Effector memory CD4-positive, alpha-beta T cell (primary cell): ENCODE measurements around the gene CTNNA2.

Source experiments
- DNase-seq, 3 donors: peaks; one replicate each; pipeline ENCODE4 v3.0.0-alpha.2; 2020
- H3K27ac ChIP-seq: 2 replicates; pipeline ENCODE4 v1.7.0; 2013; ENCODE audit warnings: mild to moderate bottlenecking, low read length, moderate library complexity; ENCODE audit not compliant: insufficient read depth, poor library complexity, severe bottlenecking
- H3K27me3 ChIP-seq: replicated peaks from 2 replicates; pipeline ENCODE4 v1.7.0; 2013; ENCODE audit warnings: mild to moderate bottlenecking, low read length; ENCODE audit not compliant: insufficient read depth, control insufficient read depth, poor library complexity, severe bottlenecking
- H3K36me3 ChIP-seq: 2 replicates; pipeline ENCODE4 v1.7.0; 2013; ENCODE audit warnings: mild to moderate bottlenecking, low read length, moderate library complexity; ENCODE audit not compliant: control insufficient read depth, insufficient read depth
- H3K4me1 ChIP-seq: 2 replicates; pipeline ENCODE4 v1.7.0; 2013; ENCODE audit warnings: low read length, mild to moderate bottlenecking; ENCODE audit not compliant: control insufficient read depth, insufficient read depth, poor library complexity, severe bottlenecking
- H3K4me3 ChIP-seq: 2 replicates; pipeline ENCODE4 v1.7.0; 2013; ENCODE audit warnings: low read length, low read depth, mild to moderate bottlenecking; ENCODE audit not compliant: insufficient read depth, poor library complexity, severe bottlenecking
- H3K9me3 ChIP-seq: 2 replicates; pipeline ENCODE4 v1.7.0; 2013; ENCODE audit warnings: mild to moderate bottlenecking, low read length, moderate library complexity; ENCODE audit not compliant: control insufficient read depth

Gene CTNNA2

GRCh38 chr2:79630972-79631557 lies 118.2 kb downstream of the CTNNA2 start:
- H3K27ac ChIP-seq: no peak overlapping the region
- H3K27me3 ChIP-seq: no peaks in the 10 kb centered on the region
- H3K4me3 ChIP-seq: no peak overlapping the region
- H3K36me3 ChIP-seq: no peaks in the 10 kb centered on the region
- H3K9me3 ChIP-seq: no peaks in the 10 kb centered on the region
- DNase-seq: no peak
- H3K4me1 ChIP-seq: no peaks in the 10 kb centered on the region

- DNase-seq: no peak
- Histone ChIP-seq H3K36me3 (no peaks in the 10 kb centered on the region), H3K4me1 (no peaks in the 10 kb centered on the region), H3K27me3 (no peaks in the 10 kb centered on the region), H3K9me3 (no peaks in the 10 kb centered on the region), H3K27ac (no peak overlapping the region), H3K4me3 (no peak overlapping the region)
These were observed 125.6 kb downstream of the CTNNA2 start for GRCh38 chr2:79638410-79638809.

- Histone ChIP-seq H3K4me1 (no peaks in the 10 kb centered on the region), H3K9me3 (no peaks in the 10 kb centered on the region), H3K4me3 (no peak overlapping the region), H3K27me3 (no peaks in the 10 kb centered on the region), H3K36me3 (no peaks in the 10 kb centered on the region), H3K27ac (no peak overlapping the region)
- DNase-seq: no peak
These were observed 126.1 kb downstream of the CTNNA2 start for GRCh38 chr2:79638954-79639353.

- no peak overlapping the region for H3K27ac ChIP-seq
- no peaks in the 10 kb centered on the region for H3K27me3 ChIP-seq
- H3K4me3 ChIP-seq: no peak overlapping the region
- no peaks in the 10 kb centered on the region for H3K36me3 ChIP-seq
- no peaks in the 10 kb centered on the region for H3K4me1 ChIP-seq
- no peak for DNase-seq
- no peaks in the 10 kb centered on the region for H3K9me3 ChIP-seq
These were observed 127.2 kb downstream of the CTNNA2 start for GRCh38 chr2:79640001-79640400.

GRCh38 chr2:79649531-79649930 lies 136.7 kb downstream of the CTNNA2 start:
- Histone ChIP-seq H3K27me3 (no peaks in the 10 kb centered on the region), H3K4me1 (no peaks in the 10 kb centered on the region), H3K9me3 (no peaks in the 10 kb centered on the region), H3K36me3 (no peaks in the 10 kb centered on the region), H3K4me3 (no peak overlapping the region), H3K27ac (no peak overlapping the region)
- DNase-seq: no peak

GRCh38 chr2:79660557-79660956 lies 147.7 kb downstream of the CTNNA2 start:
- DNase-seq: no peak
- no peak overlapping the region for H3K27ac ChIP-seq
- no peaks in the 10 kb centered on the region for H3K9me3 ChIP-seq
- H3K4me3 ChIP-seq: no peak overlapping the region
- no peaks in the 10 kb centered on the region for H3K36me3 ChIP-seq
- H3K4me1 ChIP-seq: no peaks in the 10 kb centered on the region
- H3K27me3 ChIP-seq: no peaks in the 10 kb centered on the region

GRCh38 chr2:79665091-79665490 lies 152.2 kb downstream of the CTNNA2 start:
- no peaks in the 10 kb centered on the region for H3K27me3 ChIP-seq
- H3K27ac ChIP-seq: no peak overlapping the region
- H3K9me3 ChIP-seq: no peaks in the 10 kb centered on the region
- no peak for DNase-seq
- no peaks in the 10 kb centered on the region for H3K4me1 ChIP-seq
- H3K36me3 ChIP-seq: no peaks in the 10 kb centered on the region
- no peak overlapping the region for H3K4me3 ChIP-seq

GRCh38 chr2:79666430-79666829 lies 153.6 kb downstream of the CTNNA2 start:
- H3K36me3 ChIP-seq: no peaks in the 10 kb centered on the region
- H3K4me1 ChIP-seq: no peaks in the 10 kb centered on the region
- DNase-seq: no peak
- H3K4me3 ChIP-seq: no peak overlapping the region
- H3K9me3 ChIP-seq: no peaks in the 10 kb centered on the region
- no peaks in the 10 kb centered on the region for H3K27me3 ChIP-seq
- no peak overlapping the region for H3K27ac ChIP-seq

- no peak for DNase-seq
- Histone ChIP-seq H3K4me3 (no peak overlapping the region), H3K36me3 (no peaks in the 10 kb centered on the region), H3K27me3 (no peaks in the 10 kb centered on the region), H3K27ac (no peak overlapping the region), H3K4me1 (no peaks in the 10 kb centered on the region), H3K9me3 (no peaks in the 10 kb centered on the region)
These were observed 156.9 kb downstream of the CTNNA2 start for GRCh38 chr2:79669714-79670113.

GRCh38 chr2:79670198-79670597 lies 157.3 kb downstream of the CTNNA2 start:
- H3K9me3 ChIP-seq: no peaks in the 10 kb centered on the region
- H3K4me3 ChIP-seq: no peak overlapping the region
- H3K4me1 ChIP-seq: no peaks in the 10 kb centered on the region
- DNase-seq: no peak
- H3K27me3 ChIP-seq: no peaks in the 10 kb centered on the region
- no peaks in the 10 kb centered on the region for H3K36me3 ChIP-seq
- H3K27ac ChIP-seq: no peak overlapping the region
